HepG2 (cell line): ENCODE data around the gene ZNF839. TPM values are rescaled to one million over a fixed set of nuclear protein-coding genes. Genes with fewer than 3 reads are reported as not detected.
A peak's percentile ranks its signal among the peaks of the same experiment; 100 is the strongest.

Experiments used
- ERF ChIP-seq: IDR thresholded peaks from 2 replicates; pipeline ENCODE4 v1.6.1; 2018; ENCODE audit warnings: missing biosample characterization, missing genetic modification reagents
- FOXC1 ChIP-seq: sonication (generic); formaldehyde crosslinking; IDR thresholded peaks from 2 replicates; pipeline ENCODE4 v1.8.0; 2022; ENCODE audit warnings: mild to moderate bottlenecking, missing genetic modification reagents, borderline replicate concordance
- GTF3A ChIP-seq: sonication (generic); formaldehyde crosslinking; conservative IDR thresholded peaks from 2 replicates; pipeline ENCODE4 v1.4.0; 2020; ENCODE audit warnings: mild to moderate bottlenecking, missing genetic modification reagents
- HNRNPUL1 ChIP-seq: fragments of 200-400 bp; formaldehyde crosslinking; IDR thresholded peaks from 2 replicates; pipeline ENCODE4 v1.6.1; 2017; ENCODE audit warnings: low read depth, mild to moderate bottlenecking, low read length, moderate library complexity
- MAFF ChIP-seq: IDR thresholded peaks from 2 replicates; pipeline ENCODE4 v1.6.1; 2011; ENCODE audit warnings: low read depth, low read length, improper control_type of control experiment
- NFATC3 ChIP-seq: sonication (generic); formaldehyde crosslinking; IDR thresholded peaks from 2 replicates; pipeline ENCODE4 v1.5.1; 2020; ENCODE audit warnings: mild to moderate bottlenecking, missing genetic modification reagents
- NFYB ChIP-seq: sonication (generic); formaldehyde crosslinking; IDR thresholded peaks from 2 replicates; pipeline ENCODE4 v1.4.0; 2020; ENCODE audit warnings: missing genetic modification reagents
- PPARG ChIP-seq: conservative IDR thresholded peaks from 2 replicates; pipeline ENCODE4 v1.6.1; 2016; ENCODE audit warnings: missing biosample characterization, missing genetic modification reagents
- SP2 ChIP-seq: sonication (generic); formaldehyde crosslinking; IDR thresholded peaks from 2 replicates; pipeline ENCODE4 v1.5.1; 2020; ENCODE audit warnings: mild to moderate bottlenecking, missing genetic modification reagents
- ZBTB33 ChIP-seq: sonication (generic); formaldehyde crosslinking; IDR thresholded peaks from 2 replicates; pipeline ENCODE4 v1.4.0; 2020; ENCODE audit warnings: missing genetic modification reagents
- ZNF557 ChIP-seq: sonication (generic); formaldehyde crosslinking; IDR thresholded peaks from 2 replicates; pipeline ENCODE4 v1.4.0; 2020; ENCODE audit warnings: missing genetic modification reagents
- ZNF652 ChIP-seq: IDR thresholded peaks from 2 replicates; pipeline ENCODE4 v1.6.1; 2016; ENCODE audit warnings: low read depth, borderline replicate concordance
- polyA plus RNA-seq, 8 experiments: library from polyadenylated mRNA; depleted of rRNA in 3 of 8; stranded (reverse) in 7 of 8; unstranded in 1 of 8; fragments of >200 nt; fragmentation: Illumina TruSeq in 4 of 8; extraction: Trizol in 4 of 8; gene quantifications; 2 replicates each; pipeline versions ENCODE4 v1.2.1 to v1.2.3, GENCODE V29; 2011 to 2016; ENCODE audit warnings: low read depth in 4 of 8, missing spikeins in 1 of 8, mixed read lengths in 1 of 8; ENCODE audit not compliant: insufficient read depth in 1 of 8
- total RNA-seq, 5 experiments: library from RNA; depleted of rRNA; stranded (reverse); fragments of >200 nt; fragmentation: Illumina TruSeq; extraction: Trizol; gene quantifications; 2 replicates each; pipeline ENCODE4 v1.2.3, GENCODE V29; 2016; ENCODE audit warnings: low read depth in 1 of 5
- TF ChIP-seq, protein P1 (sequence below): sonication (generic); formaldehyde crosslinking; IDR thresholded peaks from 2 replicates; pipeline ENCODE4 v1.4.0; 2020; ENCODE audit warnings: missing genetic modification reagents, borderline replicate concordance
- TF ChIP-seq, protein P2 (sequence below): sonication (generic); formaldehyde crosslinking; IDR thresholded peaks from 2 replicates; pipeline ENCODE4 v1.5.0; 2020; ENCODE audit warnings: missing genetic modification reagents
- TF ChIP-seq, protein P3 (sequence below): sonication (generic); formaldehyde crosslinking; IDR thresholded peaks from 2 replicates; pipeline ENCODE4 v1.4.0; 2020; ENCODE audit warnings: mild to moderate bottlenecking, missing genetic modification reagents
- TF ChIP-seq, protein P4 (sequence below): sonication (generic); formaldehyde crosslinking; IDR thresholded peaks from 2 replicates; pipeline ENCODE4 v1.4.0; 2020; ENCODE audit warnings: missing genetic modification reagents, borderline replicate concordance

ZNF839 gene
- total and polyA plus RNA-seq, 2 of the 13 experiments (the other 11 are each of a cell fraction or from before 2014, with no cell fraction given): 11.1 to 12.8 TPM

- TF ChIP-seq ZBTB33 (CRISPR knock-in tag): 0 out of 2 replicates have a peak, but pooled peaks have one; percentile 21
- peak; percentile 27; the same call in 1 of the 2 replicates for TF ChIP-seq FOXC1 (CRISPR knock-in tag)
- TF ChIP-seq HNRNPUL1: no peak
- peak; percentile 81 for TF ChIP-seq ERF (CRISPR knock-in tag)
- TF ChIP-seq GTF3A (CRISPR knock-in tag): no peak
- TF ChIP-seq, protein P1, sequence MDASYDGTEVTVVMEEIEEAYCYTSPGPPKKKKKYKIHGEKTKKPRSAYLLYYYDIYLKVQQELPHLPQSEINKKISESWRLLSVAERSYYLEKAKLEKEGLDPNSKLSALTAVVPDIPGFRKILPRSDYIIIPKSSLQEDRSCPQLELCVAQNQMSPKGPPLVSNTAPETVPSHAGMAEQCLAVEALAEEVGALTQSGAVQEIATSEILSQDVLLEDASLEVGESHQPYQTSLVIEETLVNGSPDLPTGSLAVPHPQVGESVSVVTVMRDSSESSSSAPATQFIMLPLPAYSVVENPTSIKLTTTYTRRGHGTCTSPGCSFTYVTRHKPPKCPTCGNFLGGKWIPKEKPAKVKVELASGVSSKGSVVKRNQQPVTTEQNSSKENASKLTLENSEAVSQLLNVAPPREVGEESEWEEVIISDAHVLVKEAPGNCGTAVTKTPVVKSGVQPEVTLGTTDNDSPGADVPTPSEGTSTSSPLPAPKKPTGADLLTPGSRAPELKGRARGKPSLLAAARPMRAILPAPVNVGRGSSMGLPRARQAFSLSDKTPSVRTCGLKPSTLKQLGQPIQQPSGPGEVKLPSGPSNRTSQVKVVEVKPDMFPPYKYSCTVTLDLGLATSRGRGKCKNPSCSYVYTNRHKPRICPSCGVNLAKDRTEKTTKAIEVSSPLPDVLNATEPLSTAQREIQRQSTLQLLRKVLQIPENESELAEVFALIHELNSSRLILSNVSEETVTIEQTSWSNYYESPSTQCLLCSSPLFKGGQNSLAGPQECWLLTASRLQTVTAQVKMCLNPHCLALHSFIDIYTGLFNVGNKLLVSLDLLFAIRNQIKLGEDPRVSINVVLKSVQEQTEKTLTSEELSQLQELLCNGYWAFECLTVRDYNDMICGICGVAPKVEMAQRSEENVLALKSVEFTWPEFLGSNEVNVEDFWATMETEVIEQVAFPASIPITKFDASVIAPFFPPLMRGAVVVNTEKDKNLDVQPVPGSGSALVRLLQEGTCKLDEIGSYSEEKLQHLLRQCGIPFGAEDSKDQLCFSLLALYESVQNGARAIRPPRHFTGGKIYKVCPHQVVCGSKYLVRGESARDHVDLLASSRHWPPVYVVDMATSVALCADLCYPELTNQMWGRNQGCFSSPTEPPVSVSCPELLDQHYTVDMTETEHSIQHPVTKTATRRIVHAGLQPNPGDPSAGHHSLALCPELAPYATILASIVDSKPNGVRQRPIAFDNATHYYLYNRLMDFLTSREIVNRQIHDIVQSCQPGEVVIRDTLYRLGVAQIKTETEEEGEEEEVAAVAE: no peak; the same call in 1 of the 2 replicates
- TF ChIP-seq, protein P2, sequence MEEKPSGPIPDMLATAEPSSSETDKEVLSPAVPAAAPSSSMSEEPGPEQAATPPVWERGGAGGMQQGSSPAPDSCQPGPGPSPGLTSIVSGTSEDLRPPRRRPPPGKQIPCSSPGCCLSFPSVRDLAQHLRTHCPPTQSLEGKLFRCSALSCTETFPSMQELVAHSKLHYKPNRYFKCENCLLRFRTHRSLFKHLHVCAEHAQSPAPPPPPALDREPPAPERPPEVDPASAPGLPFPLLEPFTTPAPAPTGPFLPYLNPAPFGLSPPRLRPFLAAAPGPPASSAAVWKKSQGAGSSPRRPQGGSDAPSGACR: no peak; the same call in 1 of the 2 replicates
- no peak for TF ChIP-seq NFATC3 (CRISPR knock-in tag)
- no peak for TF ChIP-seq MAFF
- TF ChIP-seq SP2 (CRISPR knock-in tag): peak; percentile 69
- TF ChIP-seq PPARG (CRISPR knock-in tag): no peak; the same call in 1 of the 2 replicates
- TF ChIP-seq ZNF557: no peak
- no peak for TF ChIP-seq ZNF652 (CRISPR knock-in tag)
- TF ChIP-seq, protein P3, sequence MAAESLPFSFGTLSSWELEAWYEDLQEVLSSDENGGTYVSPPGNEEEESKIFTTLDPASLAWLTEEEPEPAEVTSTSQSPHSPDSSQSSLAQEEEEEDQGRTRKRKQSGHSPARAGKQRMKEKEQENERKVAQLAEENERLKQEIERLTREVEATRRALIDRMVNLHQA (CRISPR knock-in tag): no peak
- TF ChIP-seq, protein P4, sequence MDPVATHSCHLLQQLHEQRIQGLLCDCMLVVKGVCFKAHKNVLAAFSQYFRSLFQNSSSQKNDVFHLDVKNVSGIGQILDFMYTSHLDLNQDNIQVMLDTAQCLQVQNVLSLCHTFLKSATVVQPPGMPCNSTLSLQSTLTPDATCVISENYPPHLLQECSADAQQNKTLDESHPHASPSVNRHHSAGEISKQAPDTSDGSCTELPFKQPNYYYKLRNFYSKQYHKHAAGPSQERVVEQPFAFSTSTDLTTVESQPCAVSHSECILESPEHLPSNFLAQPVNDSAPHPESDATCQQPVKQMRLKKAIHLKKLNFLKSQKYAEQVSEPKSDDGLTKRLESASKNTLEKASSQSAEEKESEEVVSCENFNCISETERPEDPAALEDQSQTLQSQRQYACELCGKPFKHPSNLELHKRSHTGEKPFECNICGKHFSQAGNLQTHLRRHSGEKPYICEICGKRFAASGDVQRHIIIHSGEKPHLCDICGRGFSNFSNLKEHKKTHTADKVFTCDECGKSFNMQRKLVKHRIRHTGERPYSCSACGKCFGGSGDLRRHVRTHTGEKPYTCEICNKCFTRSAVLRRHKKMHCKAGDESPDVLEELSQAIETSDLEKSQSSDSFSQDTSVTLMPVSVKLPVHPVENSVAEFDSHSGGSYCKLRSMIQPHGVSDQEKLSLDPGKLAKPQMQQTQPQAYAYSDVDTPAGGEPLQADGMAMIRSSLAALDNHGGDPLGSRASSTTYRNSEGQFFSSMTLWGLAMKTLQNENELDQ (CRISPR knock-in tag): no peak
- TF ChIP-seq NFYB (CRISPR knock-in tag): peak; percentile 58
Measured at GRCh38 chr14:102316743-102317563, 2.6 kb upstream of the ZNF839 start (continued).
